Right ventricle myocardium superior (tissue), 1 donor: ENCODE measurements around the gene KCND3. TPM values are rescaled to one million over a fixed set of nuclear protein-coding genes. Genes with fewer than 3 reads are reported as not detected.

Source experiments
- ATAC-seq: fragments of 200-7000 bp; cut with Tn5 transposase; one replicate; pipeline ENCODE4 v1.9.1; 2020; ENCODE audit warnings: mild to moderate bottlenecking; ENCODE audit not compliant: poor library complexity
- DNase-seq: peaks from one replicate; pipeline ENCODE4 v3.0.0-alpha.2; 2020
- intact Hi-C: fragments of 100-400 bp; cut with DNase I; formaldehyde crosslinking; loops from one replicate; pipeline ENCODE4 v1.11.2; 2022
- total RNA-seq: library from RNA; stranded (reverse); fragmentation: NEBNext Ultra II Directional; extraction: Animal tissue kit (Norgen Biotek cat#: 25700); gene quantifications from one replicate; pipeline ENCODE4 v1.2.1, GENCODE V29; 2021
- donor health status: DM: no; HTN: yes; CAD: no; lungs with severe emphysema.

The KCND3 gene
- total RNA-seq, 1 donor from 2014 or later, result 19.7 TPM

- intact Hi-C loops, result loop anchor here (5.0 kb wide), 1 partner anchor 346 kb away; no protein-coding TSS in a partner anchor
- DNase-seq (peak; percentile 85), ATAC-seq (peak; percentile 71)
Measured at GRCh38 chr1:111990878-111991718, 1.6 kb upstream of the KCND3 start.

DNA sequence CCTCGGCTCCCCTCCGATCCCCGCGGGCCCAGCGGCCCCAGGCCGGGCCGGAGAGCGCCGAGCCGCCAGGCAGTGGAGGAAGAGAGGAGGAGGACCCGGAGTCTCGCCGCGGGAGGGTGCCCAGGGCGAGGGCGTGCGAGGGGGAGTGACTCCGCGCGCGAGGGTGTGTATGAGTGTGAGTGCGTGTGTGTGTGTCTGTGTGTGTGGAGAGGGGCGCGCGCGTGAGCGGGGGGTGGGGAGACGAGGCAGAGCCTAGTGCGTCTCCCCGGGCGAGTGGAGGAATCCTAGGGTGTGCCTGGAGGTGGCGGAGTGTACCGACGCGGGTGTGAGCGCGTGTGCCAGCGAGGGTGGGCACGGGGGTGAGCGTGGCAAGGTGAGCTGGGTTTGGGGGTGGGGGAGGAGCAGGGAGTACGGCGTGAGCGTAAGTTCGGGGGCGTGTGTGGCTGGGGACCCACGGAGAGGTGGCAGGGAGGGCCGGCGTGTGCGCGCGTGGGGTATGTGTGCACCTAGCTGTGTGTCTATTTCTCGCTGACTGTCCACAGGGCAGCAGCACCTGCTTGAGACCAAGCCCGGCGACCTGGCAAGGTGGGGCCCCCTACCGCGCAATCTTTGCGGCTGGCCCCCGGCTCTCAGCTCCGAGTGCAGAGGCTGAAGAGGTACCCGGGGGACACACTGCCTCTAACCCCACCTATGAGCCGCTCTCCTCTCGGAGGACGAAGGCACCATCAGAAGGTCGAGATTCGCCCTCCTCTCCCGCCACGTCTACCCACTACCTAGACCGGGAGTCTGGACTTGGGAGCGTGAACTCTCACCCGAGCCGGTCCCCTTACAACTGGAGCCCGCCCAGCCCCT lies 784 bp upstream of the KCND3 start:
- DNase-seq (peak; percentile 67), ATAC-seq (peak; percentile 19)
- intact Hi-C loops, result loop anchor here (5.0 kb wide), 1 partner anchor 347 kb away; no protein-coding TSS in a partner anchor

DNA sequence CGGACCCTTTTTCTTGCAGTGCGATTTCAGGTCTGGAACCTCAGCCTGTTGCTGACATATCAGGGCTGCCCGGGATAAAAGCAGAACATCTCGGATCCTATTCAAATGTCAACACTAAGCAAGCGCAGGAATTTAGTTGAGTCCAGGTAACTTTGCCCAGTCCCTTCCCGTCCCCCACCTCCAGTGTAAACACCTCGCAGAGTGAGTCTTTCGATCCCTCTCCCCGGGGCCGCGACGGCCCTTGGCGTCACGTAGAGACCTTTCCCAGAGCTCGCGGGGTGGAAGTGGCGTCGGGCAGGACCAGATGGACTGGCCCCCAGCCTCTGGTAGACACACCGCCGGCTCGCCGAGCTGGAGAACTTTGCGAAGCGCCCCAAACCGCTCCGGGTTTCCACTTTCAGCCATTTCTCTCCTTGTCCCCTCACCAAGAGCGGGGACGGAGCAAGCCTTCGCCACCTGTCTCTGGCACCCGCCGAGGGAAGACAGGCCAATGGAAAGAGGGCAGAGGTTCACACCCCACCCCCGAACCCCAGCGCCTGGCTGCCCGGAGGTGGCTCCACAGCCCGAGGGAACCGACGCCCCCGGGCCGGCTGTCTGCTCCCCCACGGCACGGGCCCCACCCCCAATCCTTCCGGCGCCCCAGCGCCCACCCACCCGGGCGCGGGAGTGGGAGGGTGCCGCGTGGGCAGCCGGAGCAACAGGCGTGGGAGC lies 570 bp downstream of the KCND3 start:
- ATAC-seq (peak; percentile 3), DNase-seq (peak; percentile 58)
- intact Hi-C loops, result loop anchor here (2.0 kb wide), 1 partner anchor 186 kb away; no protein-coding TSS in a partner anchor

DNA sequence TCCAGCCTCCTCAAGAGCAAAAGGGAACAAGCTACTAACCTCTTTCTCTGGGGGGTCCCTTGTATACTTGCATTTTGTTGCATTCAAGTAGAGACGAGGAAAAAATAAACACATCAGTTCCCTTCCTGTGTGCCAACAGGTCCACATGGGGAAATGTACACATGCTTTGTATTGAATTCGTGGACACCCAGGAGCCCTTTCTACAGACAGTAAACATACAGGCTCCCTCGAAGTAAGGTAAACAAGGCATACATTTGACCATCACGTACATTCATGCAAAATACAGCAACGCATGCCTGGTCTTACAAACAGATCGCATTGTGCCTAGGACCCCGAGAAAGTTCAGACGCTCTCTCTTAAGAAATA lies 1.1 kb downstream of the KCND3 start:
- no peak for ATAC-seq
- intact Hi-C loops, result loop anchor here (2.0 kb wide), 1 partner anchor 186 kb away; no protein-coding TSS in a partner anchor
- no peak for DNase-seq

DNA sequence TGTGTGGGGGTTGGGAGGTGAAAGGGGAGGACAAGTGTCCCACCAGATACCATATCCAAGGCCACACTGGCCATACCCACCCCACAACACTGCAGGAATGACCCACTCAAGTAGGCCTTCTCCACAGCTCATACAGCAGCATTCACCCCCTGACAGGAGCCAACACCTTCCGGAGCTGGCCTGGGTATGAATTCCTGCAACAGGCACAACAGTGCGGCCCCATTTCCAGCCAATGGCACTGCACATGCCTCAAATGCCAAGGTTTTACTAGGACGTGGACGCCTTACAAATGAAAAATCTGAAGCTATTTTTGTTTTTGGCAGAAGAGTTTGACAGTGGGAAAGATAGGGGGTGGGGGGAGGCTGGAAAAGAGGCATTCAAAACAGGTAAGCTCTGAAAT lies 2.0 kb downstream of the KCND3 start:
- ATAC-seq (peak; percentile 61), DNase-seq (peak; percentile 69)
- intact Hi-C loops, result no loop called here

DNA sequence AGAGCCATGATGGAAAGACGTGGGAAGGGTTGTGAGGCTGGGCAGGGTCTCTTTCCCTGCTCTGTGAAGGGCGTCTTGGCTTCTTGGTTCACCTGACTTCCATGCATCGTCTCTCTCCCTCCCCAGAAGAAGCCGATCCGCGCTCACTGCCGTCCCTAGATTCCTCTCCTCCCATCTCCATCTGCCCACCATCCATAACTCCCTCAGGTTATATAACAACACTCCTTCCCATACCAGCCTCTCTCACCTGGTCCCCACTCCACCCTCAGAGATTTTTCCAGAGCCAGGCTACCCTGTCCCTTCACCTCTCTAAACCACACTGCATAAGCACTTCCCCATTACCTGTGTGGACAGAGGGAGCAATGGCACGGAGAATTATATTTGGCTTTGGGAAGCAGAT lies 6.0 kb downstream of the KCND3 start:
- ATAC-seq (no peak), DNase-seq (no peak)
- intact Hi-C loops, result no loop called here

GRCh38 chr1:111982428-111982827 lies 7.0 kb downstream of the KCND3 start:
- intact Hi-C loops, result no loop called here
- no peak for ATAC-seq
- no peak for DNase-seq

DNA sequence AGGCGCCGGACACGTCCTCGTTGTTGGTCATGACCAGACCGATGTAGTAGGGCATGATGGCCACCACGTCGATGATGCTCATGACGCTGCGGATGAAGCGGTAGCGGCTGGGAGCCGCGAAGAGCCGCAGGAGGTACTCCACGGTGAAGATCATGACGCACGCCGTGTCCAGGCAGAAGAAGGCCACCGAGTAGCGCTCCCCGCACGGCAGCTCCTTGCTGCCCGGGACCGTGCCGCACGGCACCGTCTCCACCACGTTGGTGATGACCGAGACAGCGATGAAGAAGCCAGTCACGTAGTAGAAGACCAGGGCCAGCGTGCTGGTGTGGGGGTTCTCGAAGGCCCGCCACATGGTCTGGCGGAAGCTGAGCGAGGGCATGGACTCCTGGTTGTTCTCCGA lies 7.6 kb downstream of the KCND3 start:
- DNase-seq (no peak), ATAC-seq (no peak)
- intact Hi-C loops, result no loop called here

DNA sequence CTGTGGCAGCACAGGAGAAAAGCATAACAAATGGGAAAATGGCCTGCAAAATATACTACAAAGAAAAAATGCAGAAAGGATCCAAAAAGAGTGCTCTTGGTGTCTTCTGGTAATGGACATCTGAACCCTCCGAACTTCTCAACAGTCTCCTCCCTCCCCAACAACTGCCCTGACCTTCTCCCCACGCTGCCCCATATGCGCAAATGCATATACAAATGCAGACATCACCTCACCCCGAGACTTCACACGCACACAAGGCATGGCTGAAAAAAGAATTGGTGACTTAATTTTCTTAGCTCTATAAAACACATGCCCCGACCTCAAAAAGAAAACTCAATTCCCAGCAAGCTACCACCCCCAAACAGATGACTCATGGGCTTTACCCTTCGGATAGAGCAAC lies 8.4 kb downstream of the KCND3 start:
- intact Hi-C loops, result no loop called here
- DNase-seq (no peak), ATAC-seq (no peak)

DNA sequence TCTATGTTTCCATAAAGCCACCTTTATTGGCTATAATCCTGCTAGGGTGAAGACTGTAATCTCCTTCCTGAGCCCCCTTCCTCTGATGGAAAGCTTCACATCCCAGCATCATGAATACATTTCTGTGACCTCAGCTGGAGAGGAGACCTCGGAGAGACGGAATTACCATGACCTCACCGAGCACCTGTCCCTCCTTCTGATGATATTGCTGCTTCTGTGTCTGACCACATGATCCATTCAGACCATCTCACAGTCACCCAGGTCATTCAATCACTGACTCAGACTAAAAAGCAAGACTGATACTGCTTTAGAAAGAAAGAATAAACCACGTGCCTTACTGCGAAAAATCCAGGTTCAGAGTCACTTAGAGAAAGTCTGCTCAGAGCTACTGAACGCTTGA lies 8.8 kb downstream of the KCND3 start:
- ATAC-seq, result no peak
- DNase-seq, result no peak
- intact Hi-C loops, result no loop called here

DNA sequence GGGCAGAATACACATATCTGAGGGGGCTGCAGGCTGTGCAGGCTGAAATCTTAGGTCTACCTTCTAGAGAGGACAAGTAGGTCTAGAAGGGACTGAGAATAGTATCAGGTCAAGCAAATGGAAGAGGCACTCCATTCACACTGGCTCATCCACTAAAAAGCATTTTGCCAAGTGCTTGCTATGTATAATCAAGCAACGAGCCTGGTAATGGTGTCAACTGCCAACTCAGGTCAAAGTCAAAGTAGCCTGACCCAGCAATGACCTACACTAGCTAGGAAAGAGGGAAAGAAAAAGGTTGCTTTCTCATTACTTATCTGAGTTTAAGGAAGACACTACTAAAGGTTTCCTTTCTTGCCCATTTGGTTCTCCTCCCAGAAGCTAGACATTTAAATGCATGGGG lies 10.8 kb downstream of the KCND3 start:
- ATAC-seq, result peak; percentile 75
- intact Hi-C loops, result no loop called here
- no peak for DNase-seq

DNA sequence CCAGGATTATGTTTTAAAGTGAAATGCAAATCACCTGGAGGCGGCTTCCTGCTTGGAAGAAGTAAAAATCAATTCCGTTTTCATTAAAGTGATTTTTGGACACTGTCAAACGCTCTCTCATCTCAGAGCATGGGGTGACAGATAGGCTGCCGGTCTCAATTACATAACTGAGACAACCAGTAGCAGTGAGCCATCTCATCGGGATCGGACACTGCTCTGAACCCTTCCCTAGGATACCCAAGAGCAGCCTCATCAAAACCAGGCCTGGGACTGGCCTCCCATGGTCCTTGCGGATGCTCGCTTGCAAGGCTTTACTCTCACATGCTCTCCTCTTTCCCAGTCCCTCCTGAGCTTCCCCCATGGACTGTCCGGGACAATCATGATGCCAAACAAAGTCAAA lies 12.1 kb downstream of the KCND3 start:
- intact Hi-C loops, result no loop called here
- DNase-seq, result no peak
- ATAC-seq, result no peak

DNA sequence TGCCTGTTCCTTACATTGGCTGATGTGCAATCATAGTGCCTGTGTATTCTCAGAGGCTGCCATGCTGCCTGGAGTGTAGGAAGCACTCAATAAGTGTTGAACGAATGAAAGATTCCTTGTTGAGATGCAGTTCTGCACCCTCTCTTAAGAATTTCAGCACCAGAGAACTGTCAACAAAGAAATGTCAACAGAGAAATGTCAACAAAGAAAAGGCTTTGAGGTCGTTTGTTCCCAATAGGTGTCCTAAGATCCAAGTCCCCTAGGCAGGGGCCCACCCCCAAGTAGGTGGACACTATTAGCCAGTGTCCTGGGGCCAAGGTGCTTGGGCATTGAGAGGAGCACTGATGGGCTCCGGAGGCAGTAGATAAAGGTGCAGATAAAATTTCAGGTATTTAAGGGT lies 12.6 kb downstream of the KCND3 start:
- ATAC-seq, result no peak
- intact Hi-C loops, result no loop called here
- DNase-seq, result no peak

- ATAC-seq (no peak), DNase-seq (no peak)
- intact Hi-C loops, result no loop called here
Measured at GRCh38 chr1:111976332-111976731, 13.1 kb downstream of the KCND3 start.

- intact Hi-C loops, result no loop called here
- DNase-seq (no peak), ATAC-seq (peak; percentile 55)
Measured at GRCh38 chr1:111973150-111973790, 16.2 kb downstream of the KCND3 start.

DNA sequence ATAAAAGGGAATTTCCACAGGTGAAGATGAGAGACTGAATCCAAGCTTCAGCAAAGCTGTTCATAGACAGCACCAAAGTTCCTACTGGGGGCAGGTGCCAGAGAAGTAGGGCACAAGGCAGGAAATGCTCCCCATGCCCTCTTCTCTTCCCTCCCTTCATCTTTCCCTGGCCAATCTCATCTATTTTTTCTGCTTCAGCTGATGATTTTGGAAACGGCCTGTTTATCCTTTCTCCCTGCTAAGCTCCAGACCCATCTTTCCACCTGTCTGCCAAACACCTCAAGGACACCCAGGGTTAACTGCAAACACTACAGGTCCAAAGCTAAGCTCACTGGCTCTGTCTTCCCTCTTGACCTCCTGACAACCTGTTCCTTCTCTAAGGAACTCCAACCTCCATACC lies 18.1 kb downstream of the KCND3 start:
- intact Hi-C loops, result no loop called here
- DNase-seq (no peak), ATAC-seq (no peak)

DNA sequence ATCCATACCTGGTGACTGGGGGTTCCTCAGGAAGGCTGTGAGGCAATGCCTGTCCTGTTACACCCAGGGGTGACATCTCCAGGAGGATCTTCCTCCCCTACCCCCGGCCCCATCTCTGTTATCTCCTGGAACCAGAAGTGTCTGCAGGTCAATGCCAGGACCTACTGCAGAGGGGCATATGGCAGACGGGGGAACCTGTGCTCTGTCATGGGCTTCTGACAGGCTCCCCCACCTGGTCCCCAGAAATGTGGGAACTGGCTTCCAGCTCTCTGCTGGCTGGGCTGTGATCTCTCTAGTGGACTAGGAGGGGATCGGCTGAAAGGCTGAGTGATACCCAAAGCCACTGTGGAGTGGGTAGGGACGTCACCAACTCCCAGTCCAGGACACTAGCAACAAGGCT lies 21.0 kb downstream of the KCND3 start:
- DNase-seq (no peak), ATAC-seq (no peak)
- intact Hi-C loops, result no loop called here

DNA sequence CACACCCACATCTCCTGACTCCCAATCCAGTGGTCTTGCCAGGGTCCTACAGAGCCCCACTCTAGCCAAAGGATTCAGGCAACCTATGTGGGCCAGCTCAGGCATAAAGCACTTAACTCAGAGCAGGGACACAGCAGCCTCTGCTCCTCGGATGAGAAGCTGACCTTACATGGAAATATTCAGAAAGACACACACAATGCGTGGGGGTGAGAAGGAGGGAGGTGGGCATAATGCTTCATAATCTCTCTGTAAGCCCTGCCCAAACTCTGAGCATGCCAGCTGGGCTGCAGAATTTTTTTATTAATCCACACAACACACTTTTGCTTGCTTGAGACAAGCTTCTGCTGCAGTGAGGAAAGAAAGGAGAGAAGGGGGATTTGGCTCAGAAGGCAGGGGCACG lies 21.6 kb downstream of the KCND3 start:
- intact Hi-C loops, result no loop called here
- DNase-seq, result no peak
- ATAC-seq, result no peak
